Testis (tissue), 2 donors: ENCODE results near the gene CDC14A.

ENCODE experiments used
- CTCF ChIP-seq, 3 experiments: fragments of 450-650 bp in 2 of 3; fragments of 200-600 bp in 1 of 3; sonication (generic) in 1 of 3; IDR thresholded peaks; one replicate each; pipeline ENCODE4 v1.5.1; 2016 to 2019; ENCODE audit warnings: antibody characterized with exemption in 3 of 3, mild to moderate bottlenecking in 2 of 3, moderate library complexity in 1 of 3
- POLR2A ChIP-seq: fragments of 450-650 bp; IDR thresholded peaks from one replicate; pipeline ENCODE4 v1.6.1; 2017; ENCODE audit warnings: antibody characterized with exemption, mild to moderate bottlenecking, moderate library complexity

- no peak for TF ChIP-seq CTCF (IDR thresholded peaks at IDR 0.05)
- TF ChIP-seq POLR2A: no peak
Observed at GRCh38 chr1:100411574-100411973, 59.3 kb downstream of the CDC14A start.
